NCI-H146 (cell line): Measurements from ENCODE around the gene UQCR11.
"Not testable (repeated sequence)": the region's sequence is repeated elsewhere in the genome, so short reads cannot be mapped to it uniquely, and the experiment has no call there.

ENCODE experiments used
- DNase-seq: peaks from one replicate; lab custom pipeline; 2025; lab: John Stamatoyannopoulos, UW

Gene UQCR11

DNA sequence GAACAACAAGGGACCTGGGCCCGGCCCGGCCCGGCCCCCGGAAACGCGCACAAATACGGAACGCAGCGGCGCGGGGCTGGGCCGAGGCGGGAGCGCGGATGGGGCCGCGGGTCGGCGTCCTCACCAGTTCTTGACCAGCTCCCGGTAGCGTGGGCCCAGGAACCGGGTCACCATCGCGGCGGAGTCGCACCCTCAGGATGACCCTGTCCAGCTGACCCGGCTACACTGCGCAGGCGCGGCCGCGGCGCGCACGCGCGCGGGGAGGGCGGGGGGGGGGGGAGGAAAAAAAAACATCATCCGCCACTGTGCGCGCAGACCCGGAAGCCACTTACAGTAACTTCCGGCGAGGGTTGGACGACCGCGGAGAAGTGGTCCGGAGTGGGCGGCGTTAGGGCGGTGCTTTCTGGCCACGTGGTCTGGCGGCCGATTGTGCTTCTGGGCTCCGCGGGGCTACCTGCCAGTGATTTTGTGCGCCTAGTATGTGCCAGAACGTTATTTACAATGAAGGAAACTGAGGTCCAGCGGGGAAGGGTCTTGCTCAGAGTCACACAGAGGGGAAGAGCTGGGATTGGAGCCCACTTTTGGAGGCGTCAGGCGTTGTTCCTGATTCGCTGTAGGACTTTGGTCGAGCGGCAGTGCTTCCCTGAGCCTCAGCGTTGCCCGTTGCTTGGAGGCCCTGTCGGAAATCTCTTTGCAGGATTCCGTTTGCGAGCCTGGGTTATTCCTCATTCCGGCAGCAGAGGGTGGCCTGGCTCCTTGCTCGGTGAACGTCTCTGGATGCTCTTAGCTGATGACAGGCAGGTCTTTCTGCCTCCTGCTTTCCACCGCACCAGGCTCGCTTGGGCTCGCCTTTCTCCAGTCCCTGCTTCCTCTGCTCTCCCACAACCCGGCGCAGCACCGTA, at the start of gene UQCR11:
Gene UQCR11, minus strand, starts transcription at position 227 of the 902 bp plus-strand sequence. Its CDS starts 53 bp downstream, at position 174.
- DNase-seq: peak; percentile 91

GRCh38 chr19:1654178-1654792, 49.0 kb upstream of the UQCR11 start:
- no peak for DNase-seq

- no peak for DNase-seq
Observed at GRCh38 chr19:1653300-1653628, 48.0 kb upstream of the UQCR11 start.

GRCh38 chr19:1652471-1653299, 47.4 kb upstream of the UQCR11 start, which contains the start of gene TCF3:
TCF3 (minus strand) TSS chr19:1652615; CDS start chr19:1650248, 2,367 bp downstream.
- peak; percentile 94 for DNase-seq

- DNase-seq: peak; percentile 33
Observed at GRCh38 chr19:1651568-1652291, 46.5 kb upstream of the UQCR11 start.

- no peak for DNase-seq
Observed at GRCh38 chr19:1650650-1651567, 45.6 kb upstream of the UQCR11 start.

GRCh38 chr19:1649706-1650649, 44.7 kb upstream of the UQCR11 start:
- DNase-seq: no peak

GRCh38 chr19:1648920-1649541, 43.8 kb upstream of the UQCR11 start:
- no peak for DNase-seq

GRCh38 chr19:1648459-1648849, 43.2 kb upstream of the UQCR11 start:
- DNase-seq: no peak

DNA sequence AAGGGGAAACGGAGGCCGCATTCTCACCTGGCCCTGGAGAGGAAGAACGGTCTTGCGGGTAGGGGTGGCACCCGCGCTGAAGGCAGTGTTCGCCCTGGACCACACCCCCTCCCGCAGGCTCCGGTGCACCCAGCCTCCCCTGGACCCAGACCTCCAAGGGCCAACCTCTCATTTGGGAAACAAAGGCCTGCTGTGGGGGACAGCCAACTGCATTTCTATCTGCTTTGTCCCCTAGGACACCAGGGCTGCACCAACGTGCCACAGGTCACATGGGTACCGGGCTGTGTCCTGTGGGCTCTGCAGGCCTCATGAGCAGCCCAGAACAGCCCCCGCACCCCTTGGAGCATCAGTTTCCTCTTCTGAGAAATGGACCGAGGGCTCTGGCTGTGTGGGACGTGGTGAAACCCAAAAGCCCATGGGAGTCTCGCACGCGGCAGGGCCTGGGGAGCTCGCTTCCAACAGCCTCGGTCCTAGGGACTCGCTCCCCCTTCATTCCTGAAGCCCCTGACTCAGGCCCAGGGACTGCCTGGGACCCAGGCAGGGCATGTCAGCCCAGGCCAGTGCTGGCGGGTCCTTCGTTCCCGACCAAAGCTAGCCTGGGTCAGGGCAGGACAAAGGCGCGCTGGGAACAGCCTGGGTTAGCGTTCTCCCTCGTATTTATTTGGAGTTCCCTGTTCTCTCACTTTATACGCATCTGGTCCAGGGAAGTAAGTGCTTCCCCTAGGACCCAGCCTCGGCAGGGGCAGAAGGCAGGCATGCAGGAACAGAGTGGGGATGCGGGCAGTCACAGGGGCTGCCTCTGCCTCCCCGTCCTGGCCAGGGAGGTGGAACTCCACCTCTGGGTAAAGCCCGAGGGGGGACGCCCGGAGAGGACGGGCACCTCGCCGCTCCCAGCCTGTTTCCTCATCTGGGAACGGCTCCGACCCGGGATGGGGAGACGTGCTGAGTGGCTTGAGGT, 42.5 kb upstream of the UQCR11 start:
- no peak for DNase-seq

- DNase-seq: no peak
Observed at GRCh38 chr19:1646659-1647453, 41.6 kb upstream of the UQCR11 start.

DNA sequence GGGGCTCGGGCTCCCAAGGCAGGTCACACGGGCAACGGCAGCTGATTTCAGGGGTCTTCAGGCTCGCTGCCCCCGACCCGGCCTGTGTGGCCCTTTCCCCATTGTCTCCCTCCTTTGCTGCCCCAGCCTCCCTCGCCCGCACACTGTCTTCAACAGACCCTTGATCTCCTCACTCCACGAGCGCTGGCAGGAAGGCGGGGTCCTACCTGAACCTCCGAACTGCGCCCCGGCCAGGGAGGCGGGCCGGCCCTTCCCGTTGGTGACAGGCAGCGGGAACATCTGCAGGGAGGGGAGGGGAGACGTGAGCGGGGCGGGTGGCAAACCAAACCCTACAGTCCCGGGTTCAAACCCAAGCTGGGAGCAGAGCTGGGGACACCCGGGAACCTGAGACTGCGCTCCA, 40.9 kb upstream of the UQCR11 start:
- no peak for DNase-seq

- DNase-seq: no peak
Observed at GRCh38 chr19:1645299-1645698, 40.0 kb upstream of the UQCR11 start.

DNA sequence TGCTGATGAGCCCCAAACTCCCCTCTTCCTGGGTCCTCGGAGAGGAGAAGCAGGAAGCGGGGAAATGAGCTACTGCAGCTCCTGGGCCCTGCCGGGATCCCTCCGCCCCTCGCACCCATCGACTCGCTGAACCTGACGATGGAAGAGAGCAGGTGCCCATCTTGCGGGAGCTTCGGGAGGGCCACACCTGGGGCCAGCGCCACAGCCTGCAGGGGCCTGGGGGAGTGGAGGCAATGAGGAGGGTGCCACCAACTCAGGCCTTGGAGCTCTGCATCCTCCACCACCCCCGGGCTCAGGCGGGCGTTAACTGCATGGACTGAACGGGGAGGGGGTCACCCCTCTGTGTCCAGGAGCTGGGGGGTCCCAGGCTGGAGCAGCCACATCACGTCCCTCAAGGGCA, 38.8 kb upstream of the UQCR11 start:
- no peak for DNase-seq

- not testable (repeated sequence) for DNase-seq
Observed at GRCh38 chr19:1640893-1641448, 35.7 kb upstream of the UQCR11 start.

DNA sequence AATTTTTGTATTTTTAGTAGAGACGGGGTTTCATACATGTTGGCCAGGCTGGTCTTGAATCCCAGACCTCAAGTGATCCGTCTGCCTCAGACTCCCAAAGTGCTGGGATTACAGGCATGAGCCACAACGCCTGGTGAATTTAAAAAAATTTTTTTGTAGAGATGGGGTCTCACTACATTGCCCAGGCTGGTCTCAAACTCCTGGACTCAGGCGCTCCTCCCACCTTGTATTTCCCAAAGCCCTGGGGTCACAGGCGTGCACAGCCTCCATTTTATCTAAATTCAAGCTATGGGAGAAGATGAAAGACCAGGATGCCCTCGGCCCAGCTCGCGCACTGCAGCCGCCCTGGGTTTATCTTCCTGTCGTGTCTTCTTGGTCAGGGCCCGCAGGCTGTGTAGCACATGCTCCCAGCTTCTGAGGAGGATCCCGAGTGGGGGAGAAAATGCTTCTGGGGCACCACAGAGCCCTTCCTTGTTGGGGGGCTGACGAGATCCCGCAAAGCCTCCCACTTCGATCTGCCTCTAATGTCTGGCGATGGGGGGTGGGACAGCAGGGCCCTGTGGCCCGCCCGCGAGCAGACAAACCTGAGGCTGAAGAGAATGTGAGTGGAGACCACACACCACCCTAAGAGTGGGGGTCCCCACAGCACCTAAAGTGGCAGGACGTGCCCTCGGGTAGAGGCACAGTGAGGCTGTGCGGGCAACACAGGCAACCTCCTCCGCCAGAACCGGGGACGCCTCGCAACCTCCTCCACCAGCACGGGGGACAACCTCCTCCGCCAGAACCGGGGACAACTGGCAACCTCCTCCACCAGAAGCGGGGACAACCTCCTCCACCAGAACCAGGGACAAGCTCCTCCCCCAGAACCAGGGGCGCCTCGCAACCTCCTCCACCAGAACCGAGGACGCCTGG, 31.3 kb upstream of the UQCR11 start:
- no peak for DNase-seq
